GM23338 (cell line): ENCODE measurements around the gene HGD. TPM values are rescaled to one million over a fixed set of nuclear protein-coding genes. Genes with fewer than 3 reads are reported as not detected.
A peak's percentile ranks its signal among the peaks of the same experiment; 100 is the strongest.

Experiments
- ATAC-seq: fragments of 200-7000 bp; cut with Tn5 transposase; 3 replicates; pipeline ENCODE4 v1.9.1; 2020
- DNase-seq: peaks from one replicate; pipeline ENCODE4 v3.0.0-alpha.2; 2015; ENCODE audit warnings: low spot score
- H2AFZ ChIP-seq: fragments of 200-600 bp; sonication (generic); 2 replicates; pipeline ENCODE4 v1.8.0; 2016; ENCODE audit warnings: antibody characterized with exemption, mild to moderate bottlenecking, moderate library complexity
- H3F3A ChIP-seq: fragments of 200-600 bp; sonication (generic); replicated peaks from 2 replicates; pipeline ENCODE4 v1.8.0; 2017; ENCODE audit warnings: antibody characterized with exemption, mixed run types, low read depth
- H3K27ac ChIP-seq: fragments of 200-600 bp; sonication (generic); 2 replicates; pipeline ENCODE4 v1.6.1; 2016; ENCODE audit warnings: low read depth
- H3K27me3 ChIP-seq: fragments of 200-600 bp; sonication (generic); 2 replicates; pipeline ENCODE4 v1.8.0; 2016; ENCODE audit warnings: mild to moderate bottlenecking, mixed run types, moderate library complexity; ENCODE audit not compliant: insufficient read depth
- H3K36me3 ChIP-seq: fragments of 200-600 bp; sonication (generic); 2 replicates; pipeline ENCODE4 v1.8.0; 2016; ENCODE audit warnings: mild to moderate bottlenecking; ENCODE audit not compliant: insufficient read depth
- H3K4me1 ChIP-seq: fragments of 200-600 bp; sonication (generic); 2 replicates; pipeline ENCODE4 v1.8.0; 2016; ENCODE audit warnings: mild to moderate bottlenecking, moderate library complexity; ENCODE audit not compliant: insufficient read depth
- H3K4me2 ChIP-seq: fragments of 200-600 bp; sonication (generic); 2 replicates; pipeline ENCODE4 v1.7.1; 2017; ENCODE audit warnings: mixed run types
- H3K4me3 ChIP-seq: fragments of 200-600 bp; sonication (generic); 2 replicates; pipeline ENCODE4 v1.6.1; 2016; ENCODE audit warnings: mixed run types
- H3K79me2 ChIP-seq: fragments of 200-600 bp; sonication (generic); replicated peaks from 2 replicates; pipeline ENCODE4 v1.8.0; 2017; ENCODE audit warnings: mild to moderate bottlenecking; ENCODE audit not compliant: insufficient read depth
- H3K9me2 ChIP-seq: fragments of 200-600 bp; sonication (generic); 2 replicates; pipeline ENCODE4 v1.8.0; 2017; ENCODE audit not compliant: insufficient read depth
- H4K20me1 ChIP-seq: fragments of 200-600 bp; sonication (generic); replicated peaks from 2 replicates; pipeline ENCODE4 v1.8.0; 2017; ENCODE audit warnings: mild to moderate bottlenecking; ENCODE audit not compliant: insufficient read depth
- H3K27ac Mint-ChIP-seq: 2 replicates; pipeline ENCODE4 v1.8.0; 2020; ENCODE audit warnings: inconsistent platforms, mild to moderate bottlenecking, moderate library complexity, mixed read lengths
- H3K27me3 Mint-ChIP-seq: 3 replicates; pipeline ENCODE4 v1.8.0; 2022; ENCODE audit warnings: low read depth, mild to moderate bottlenecking, moderate library complexity, mixed read lengths, inconsistent platforms; ENCODE audit not compliant: insufficient read depth, poor library complexity
- H3K36me3 Mint-ChIP-seq: 3 replicates; pipeline ENCODE4 v1.8.0; 2021; ENCODE audit warnings: low read depth, mild to moderate bottlenecking, inconsistent platforms, moderate library complexity, mixed read lengths
- H3K4me1 Mint-ChIP-seq: 3 replicates; pipeline ENCODE4 v1.8.0; 2020; ENCODE audit warnings: mild to moderate bottlenecking, inconsistent platforms, mixed read lengths
- H3K4me3 Mint-ChIP-seq: 3 replicates; pipeline ENCODE4 v1.8.0; 2021; ENCODE audit warnings: moderate library complexity, mild to moderate bottlenecking, inconsistent platforms, mixed read lengths
- H3K9me3 Mint-ChIP-seq: 3 replicates; pipeline ENCODE4 v1.8.0; 2020; ENCODE audit warnings: moderate library complexity, mild to moderate bottlenecking, inconsistent platforms, mixed read lengths
- CREB1 ChIP-seq: fragments of 250-450 bp; sonication (Bioruptor Pico); IDR thresholded peaks from 2 replicates; pipeline ENCODE4 v1.5.0; 2020; ENCODE audit warnings: low read depth, mild to moderate bottlenecking, moderate library complexity
- EZH2 ChIP-seq: fragments of 200-600 bp; sonication (generic); IDR thresholded peaks from one replicate; pipeline ENCODE4 v1.8.0; 2017; ENCODE audit warnings: antibody characterized with exemption, mild to moderate bottlenecking, low read depth; ENCODE audit not compliant: unreplicated experiment
- EZH2phosphoT487 ChIP-seq: fragments of 200-600 bp; sonication (generic); IDR thresholded peaks from one replicate; pipeline ENCODE4 v1.8.1; 2018; ENCODE audit warnings: antibody characterized with exemption; ENCODE audit not compliant: unreplicated experiment
- JUNB ChIP-seq: IDR thresholded peaks from one replicate; pipeline ENCODE4 v1.6.1; 2016; ENCODE audit warnings: antibody characterized with exemption; ENCODE audit not compliant: unreplicated experiment
- NANOG ChIP-seq: IDR thresholded peaks from 2 replicates; pipeline ENCODE4 v1.6.1; 2016; ENCODE audit warnings: antibody characterized with exemption, borderline replicate concordance
- REST ChIP-seq: IDR thresholded peaks from one replicate; pipeline ENCODE4 v1.6.1; 2018; ENCODE audit warnings: antibody characterized with exemption; ENCODE audit not compliant: unreplicated experiment
- STAT1 ChIP-seq: IDR thresholded peaks from one replicate; pipeline ENCODE4 v1.6.1; 2016; ENCODE audit warnings: antibody characterized with exemption; ENCODE audit not compliant: unreplicated experiment
- ZNF114 ChIP-seq: fragments of 250-450 bp; sonication (Bioruptor Pico); IDR thresholded peaks from 2 replicates; pipeline ENCODE4 v1.5.0; 2020; ENCODE audit warnings: mild to moderate bottlenecking, moderate library complexity
- ZNF462 ChIP-seq: fragments of 250-450 bp; sonication (Bioruptor Pico); IDR thresholded peaks from 2 replicates; pipeline ENCODE4 v1.5.0; 2020; ENCODE audit warnings: mild to moderate bottlenecking, moderate library complexity
- polyA plus RNA-seq: library from polyadenylated mRNA; unstranded; fragments of >200 nt; fragmentation: Nextera tagmentation; extraction: Ambion mirVana; gene quantifications from 2 replicates; pipeline ENCODE4 v1.2.1, GENCODE V29; 2016
- total RNA-seq: library from RNA; depleted of rRNA; stranded (reverse); fragments of >200 nt; shearing (Covaris generic); gene quantifications from 2 replicates; pipeline ENCODE4 v1.2.3, GENCODE V29; 2014

Gene HGD
- total and polyA plus RNA-seq, 2 experiments from 2014 or later, result not detected

- TF ChIP-seq ZNF462 (CRISPR knock-in tag), result no peak
- TF ChIP-seq CREB1 (CRISPR knock-in tag), result no peak
- no peak for TF ChIP-seq EZH2phosphoT487
- no peak for TF ChIP-seq NANOG
- no peak for TF ChIP-seq JUNB
- TF ChIP-seq STAT1, result no peak
- no peak for TF ChIP-seq ZNF114
These were observed 467 bp downstream of the HGD start (continued) for GRCh38 chr3:120681506-120682038.

- H3K4me3 ChIP-seq, result no peak overlapping the region
- Mint-ChIP-seq H3K4me1 (peaks cover 64% of the 10 kb centered on the region), H3K9me3 (peaks cover 9% of the 10 kb centered on the region), H3K27me3 (peaks cover 6% of the 10 kb centered on the region), H3K4me3 (no peak overlapping the region), H3K36me3 (peaks cover 16% of the 10 kb centered on the region), H3K27ac (peak overlapping the region; percentile 94)
- 0 out of 2 replicates have a peak, but pooled peaks cover 6% of the 10 kb centered on the region for H3K9me2 ChIP-seq
- ATAC-seq (no peak), DNase-seq (no peak)
- H3F3A ChIP-seq, result 0 out of 2 replicates have a peak, but pooled peaks cover 4% of the 10 kb centered on the region
- peak overlapping the region; percentile 46; the same call in 1 of the 2 replicates for H3K4me2 ChIP-seq
- H3K4me1 ChIP-seq, result peaks cover 36% of the 10 kb centered on the region
- no peaks in the 10 kb centered on the region for H3K79me2 ChIP-seq
- H2AFZ ChIP-seq, result no peak overlapping the region
- H3K27me3 ChIP-seq, result no peaks in the 10 kb centered on the region
- H4K20me1 ChIP-seq, result no peaks in the 10 kb centered on the region
- no peaks in the 10 kb centered on the region for H3K36me3 ChIP-seq
- peak overlapping the region; percentile 82; the same call in 1 of the 2 replicates for H3K27ac ChIP-seq
- TF ChIP-seq REST (no peak), EZH2phosphoT487 (no peak), CREB1 (CRISPR knock-in tag) (no peak), EZH2 (no peak), JUNB (no peak)
These were observed 1.0 kb downstream of the HGD start for GRCh38 chr3:120681018-120681417.
